HG02884 (cell line): Measurements from ENCODE around the gene FOXO4.

Experiments used
- ATAC-seq: cut with Tn5 transposase; IDR thresholded peaks from one replicate; pipeline ENCODE4 v1.9.1; 2021; ENCODE audit warnings: mild to moderate bottlenecking, moderate library complexity; ENCODE audit not compliant: unreplicated experiment

The FOXO4 gene

DNA sequence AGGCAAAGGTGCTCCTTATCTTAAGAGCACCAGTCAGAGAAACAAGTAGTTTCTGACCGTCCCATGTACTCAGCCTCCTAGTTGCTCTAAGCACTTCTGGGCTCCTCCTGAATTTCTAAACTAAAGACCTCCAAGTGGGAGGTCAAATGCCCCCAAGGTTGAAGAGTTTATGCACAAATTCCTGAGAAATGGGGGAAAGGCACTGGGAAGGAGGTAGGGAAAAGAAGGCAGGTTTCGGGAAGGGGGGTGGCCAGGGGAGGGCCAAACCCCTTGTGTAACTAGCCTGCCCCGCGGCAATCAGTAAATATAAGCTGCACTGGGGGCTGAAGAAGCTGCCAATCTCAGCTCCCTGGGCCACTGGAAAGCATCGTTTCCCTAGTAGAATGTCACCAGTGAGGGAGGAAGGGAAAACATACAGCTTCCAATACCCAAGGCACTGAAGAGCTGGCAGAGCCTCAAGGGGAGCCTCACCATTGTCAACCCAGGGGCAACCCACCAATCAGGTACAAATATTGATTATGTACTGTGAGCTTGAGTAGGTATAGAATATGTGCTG lies 3.4 kb downstream of the FOXO4 start:
- ATAC-seq: no peak

DNA sequence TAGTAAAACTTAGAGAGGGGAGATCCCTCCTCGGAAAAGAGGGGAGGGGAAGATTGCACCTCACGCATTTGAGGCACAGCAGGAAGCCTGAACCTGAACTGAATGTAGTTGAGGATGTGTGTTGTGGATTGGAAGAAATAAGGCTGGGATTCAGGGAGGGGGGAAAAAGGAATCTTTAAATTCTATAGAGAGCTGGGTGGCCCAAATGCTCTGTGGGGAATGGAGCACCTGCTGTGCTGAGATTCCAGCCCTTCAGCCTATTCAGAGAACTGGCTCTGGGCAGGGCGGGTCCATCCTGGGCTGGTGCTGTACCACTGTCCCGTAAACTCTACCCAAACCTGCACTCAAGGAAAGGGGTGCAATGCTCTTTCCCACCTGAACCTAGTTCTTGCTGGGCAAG lies 4.1 kb downstream of the FOXO4 start:
- no peak for ATAC-seq

DNA sequence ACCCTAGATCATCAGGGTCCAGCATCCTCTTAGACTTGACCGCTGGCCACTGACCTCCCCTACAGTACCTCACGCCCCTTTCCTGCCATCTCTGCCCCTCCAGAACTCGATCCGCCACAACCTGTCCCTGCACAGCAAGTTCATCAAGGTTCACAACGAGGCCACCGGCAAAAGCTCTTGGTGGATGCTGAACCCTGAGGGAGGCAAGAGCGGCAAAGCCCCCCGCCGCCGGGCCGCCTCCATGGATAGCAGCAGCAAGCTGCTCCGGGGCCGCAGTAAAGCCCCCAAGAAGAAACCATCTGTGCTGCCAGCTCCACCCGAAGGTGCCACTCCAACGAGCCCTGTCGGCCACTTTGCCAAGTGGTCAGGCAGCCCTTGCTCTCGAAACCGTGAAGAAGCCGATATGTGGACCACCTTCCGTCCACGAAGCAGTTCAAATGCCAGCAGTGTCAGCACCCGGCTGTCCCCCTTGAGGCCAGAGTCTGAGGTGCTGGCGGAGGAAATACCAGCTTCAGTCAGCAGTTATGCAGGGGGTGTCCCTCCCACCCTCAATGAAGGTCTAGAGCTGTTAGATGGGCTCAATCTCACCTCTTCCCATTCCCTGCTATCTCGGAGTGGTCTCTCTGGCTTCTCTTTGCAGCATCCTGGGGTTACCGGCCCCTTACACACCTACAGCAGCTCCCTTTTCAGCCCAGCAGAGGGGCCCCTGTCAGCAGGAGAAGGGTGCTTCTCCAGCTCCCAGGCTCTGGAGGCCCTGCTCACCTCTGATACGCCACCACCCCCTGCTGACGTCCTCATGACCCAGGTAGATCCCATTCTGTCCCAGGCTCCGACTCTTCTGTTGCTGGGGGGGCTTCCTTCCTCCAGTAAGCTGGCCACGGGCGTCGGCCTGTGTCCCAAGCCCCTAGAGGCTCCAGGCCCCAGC lies 5.2 kb downstream of the FOXO4 start:
- no peak for ATAC-seq

DNA sequence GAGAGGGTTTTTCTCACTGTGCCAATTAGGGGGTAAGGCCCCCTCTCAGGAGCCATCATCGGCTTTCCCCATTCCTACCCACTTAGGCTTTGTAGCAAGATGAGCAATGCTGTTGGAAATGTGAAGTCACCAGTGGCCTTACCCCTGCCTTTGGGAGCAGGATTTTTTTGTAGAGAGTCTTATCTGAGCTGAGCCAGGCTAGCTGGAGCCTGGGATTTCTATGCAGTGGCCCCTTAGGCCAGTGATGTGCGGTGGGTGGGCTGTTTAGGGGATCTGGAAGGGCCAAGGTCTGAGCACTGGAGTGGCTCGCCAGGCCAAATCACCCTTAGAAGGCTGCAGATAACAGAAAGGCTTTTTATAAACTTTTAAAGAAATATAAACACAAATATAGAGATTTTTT lies 6.6 kb downstream of the FOXO4 start:
- ATAC-seq: no peak

DNA sequence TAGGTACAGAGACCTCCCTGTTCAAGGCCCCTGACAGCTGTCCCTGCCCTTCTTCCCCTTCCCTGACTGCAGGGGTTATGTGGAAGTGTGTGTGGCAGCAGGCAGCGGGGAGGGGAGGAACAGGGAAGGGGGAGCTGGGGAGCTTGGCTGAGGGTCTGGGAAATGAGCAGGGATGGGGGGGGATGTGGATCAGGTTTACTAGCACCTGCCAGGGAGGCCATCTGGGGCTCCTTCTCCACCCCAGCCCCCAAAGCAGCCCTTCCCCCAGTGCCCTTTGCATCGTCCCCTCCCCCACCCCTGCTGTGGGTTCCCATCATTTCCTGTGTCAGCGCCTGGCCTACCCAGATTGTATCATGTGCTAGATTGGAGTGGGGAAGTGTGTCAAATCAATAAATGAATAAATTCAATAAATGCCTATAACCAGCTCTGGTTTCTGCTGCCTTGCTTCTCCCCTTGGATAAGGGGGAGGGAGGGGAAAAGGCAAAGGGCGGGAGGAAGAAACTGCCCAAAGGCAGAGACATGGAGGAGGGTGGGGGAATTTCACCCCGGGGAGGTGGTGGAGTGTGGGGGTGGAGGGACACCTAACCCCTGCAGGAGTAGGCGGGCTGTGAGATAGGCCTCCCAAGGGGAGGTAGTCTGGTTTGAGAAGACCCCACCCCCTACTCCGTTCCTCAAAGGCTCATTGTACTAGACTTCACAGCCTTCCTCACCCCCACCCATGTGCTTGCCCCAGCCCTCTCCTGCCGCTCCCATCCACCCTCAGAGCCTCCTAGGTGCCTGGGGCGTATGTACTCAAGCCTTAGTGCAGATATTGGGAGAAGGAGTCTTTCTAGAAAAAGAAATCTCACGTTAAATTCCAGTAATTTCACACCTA lies 7.7 kb downstream of the FOXO4 start:
- no peak for ATAC-seq

DNA sequence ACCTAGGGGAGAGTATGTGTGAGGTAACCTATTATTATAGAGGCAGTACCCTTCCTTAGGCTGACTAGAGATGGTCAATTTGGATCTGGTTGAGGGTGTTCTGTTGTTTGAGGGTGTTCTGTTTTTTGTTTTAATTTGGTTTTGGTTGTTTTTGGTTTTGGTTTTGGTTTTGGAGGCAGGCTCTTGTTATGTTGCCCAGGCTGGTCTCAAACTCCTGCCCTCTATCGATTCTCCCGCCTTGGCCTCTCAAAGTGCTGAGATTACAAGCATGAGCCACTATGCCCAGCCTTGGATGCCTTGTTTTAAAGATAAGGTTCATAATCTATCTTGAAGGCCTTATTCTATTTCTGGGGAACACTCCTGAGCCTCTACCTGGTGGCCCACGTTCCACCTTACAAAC lies 10.0 kb downstream of the FOXO4 start:
- no peak for ATAC-seq

DNA sequence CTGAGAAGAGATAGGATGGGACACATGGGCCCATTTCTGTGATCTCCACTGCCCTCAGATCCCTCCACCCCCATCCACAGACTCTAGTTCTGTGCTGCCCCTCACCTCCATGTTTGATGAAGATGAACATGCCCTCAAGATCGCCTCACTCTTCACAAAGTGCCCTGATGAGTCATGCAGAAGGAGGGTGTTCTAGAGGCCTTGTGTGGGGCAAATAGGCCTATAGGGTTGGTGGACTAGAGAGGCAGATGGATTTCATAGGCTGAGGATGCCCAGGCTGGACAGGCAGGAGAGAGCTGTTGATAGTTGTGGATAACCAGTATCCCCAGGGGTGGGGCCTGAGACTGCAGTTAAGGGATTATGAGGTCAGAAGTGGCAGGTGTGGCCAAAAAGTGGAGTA lies 10.8 kb downstream of the FOXO4 start, which contains the start of gene CXorf65:
Gene CXorf65, minus strand, starts transcription at position 314 of the 400 bp plus-strand sequence. Its CDS starts 184 bp downstream, at position 130.
- ATAC-seq: no peak

DNA sequence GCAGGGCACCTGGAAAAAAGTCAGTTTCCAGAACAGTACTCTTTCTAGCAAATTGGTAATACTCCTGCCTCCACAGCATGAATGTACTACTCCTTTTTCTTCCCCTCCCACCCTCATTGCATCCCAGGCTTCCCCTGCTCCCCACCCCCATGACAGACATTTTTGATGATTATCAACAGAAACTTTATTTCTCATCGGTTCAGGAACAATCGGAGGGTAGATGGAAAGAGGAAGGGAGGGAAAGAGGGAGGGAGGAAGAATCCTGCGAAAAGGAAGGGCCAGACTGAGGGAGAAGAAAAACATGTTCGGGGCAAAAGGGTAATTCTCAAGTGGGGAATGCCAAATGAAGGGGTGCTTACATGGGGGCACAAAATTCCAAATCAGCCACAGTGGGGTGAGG lies 11.6 kb downstream of the FOXO4 start:
- ATAC-seq: no peak

DNA sequence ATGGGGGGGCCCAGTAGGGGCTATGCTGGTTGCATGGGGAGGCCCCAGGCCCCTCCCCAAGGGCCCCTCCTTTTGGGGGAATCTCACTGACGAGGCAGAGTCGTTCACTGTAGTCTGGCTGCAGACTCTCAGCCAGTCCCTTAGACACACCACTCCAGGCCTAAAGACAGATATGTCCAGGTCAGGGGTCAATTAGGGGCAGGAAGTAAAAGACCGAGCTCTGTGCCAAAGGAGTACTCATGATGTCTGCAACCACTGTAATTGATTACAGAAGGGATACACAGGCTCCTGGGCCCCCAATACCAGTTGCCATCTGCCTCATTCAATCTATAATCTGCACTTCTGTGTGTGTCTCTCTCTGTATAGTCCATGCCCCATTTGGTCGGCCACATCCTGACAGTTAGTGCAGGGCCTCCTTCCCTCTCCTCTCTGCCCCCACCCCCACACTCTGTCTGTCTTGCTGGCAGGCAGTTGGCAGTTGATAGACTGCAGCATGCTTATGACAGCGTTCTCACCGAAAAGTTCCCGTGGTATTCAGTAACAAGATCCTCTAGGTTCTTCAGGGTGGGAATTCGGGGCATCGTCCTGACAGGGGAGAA lies 12.2 kb downstream of the FOXO4 start:
- ATAC-seq: no peak

DNA sequence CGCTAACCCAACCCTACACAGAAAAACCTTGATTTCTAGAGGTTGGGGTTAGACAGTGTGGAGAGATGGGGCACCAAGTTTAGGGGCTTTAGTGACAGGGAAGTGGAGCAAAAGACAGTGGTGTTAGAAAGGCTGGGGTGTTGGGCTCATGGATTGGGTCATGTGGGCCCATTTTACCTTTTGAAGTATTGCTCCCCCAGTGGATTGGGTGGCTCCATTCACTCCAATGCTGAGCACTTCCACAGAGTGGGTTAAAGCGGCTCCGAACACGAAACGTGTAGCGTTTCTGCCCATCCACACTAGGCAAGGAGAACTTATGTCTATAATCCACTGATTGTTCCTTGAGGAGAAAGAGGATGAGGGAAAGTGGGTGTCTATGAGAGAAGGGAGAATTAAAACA lies 13.4 kb downstream of the FOXO4 start:
- no peak for ATAC-seq

DNA sequence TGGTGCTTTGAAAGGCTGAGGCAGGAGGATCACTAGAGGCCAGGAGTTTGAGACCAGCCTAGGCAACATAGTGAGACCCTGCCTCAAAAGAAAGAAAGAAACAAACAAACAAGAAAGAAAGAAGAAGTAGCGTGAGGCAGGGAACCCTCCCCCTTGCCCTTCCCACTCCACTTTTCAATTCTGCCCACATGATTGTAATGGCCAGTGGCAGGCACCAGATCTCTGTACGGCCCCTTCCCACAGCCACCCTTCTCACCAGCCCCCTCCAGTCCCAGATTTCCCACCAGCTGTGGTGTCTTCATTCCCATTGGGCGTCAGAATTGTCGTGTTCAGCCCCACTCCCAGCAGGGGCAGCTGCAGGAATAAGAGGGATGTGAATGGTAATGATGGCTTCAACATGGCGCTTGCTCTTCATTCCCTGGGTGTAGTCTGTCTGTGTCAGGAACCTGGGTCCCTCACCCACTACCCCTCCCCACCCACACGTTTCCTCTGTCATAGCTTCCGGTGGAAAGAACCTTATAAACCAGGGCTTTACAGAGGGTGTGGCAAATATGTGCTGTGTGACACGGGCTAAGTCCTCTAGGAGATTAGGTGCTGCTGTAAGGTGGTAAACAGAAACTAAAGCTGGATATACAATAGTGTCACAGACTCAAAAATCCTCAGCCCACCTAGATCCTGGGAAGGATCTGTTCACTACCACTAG lies 15.6 kb downstream of the FOXO4 start, which contains the start of gene IL2RG:
Gene IL2RG, minus strand, starts transcription at position 437 of the 703 bp plus-strand sequence. Its CDS starts 38 bp downstream, at position 399.
- peak; percentile 90 for ATAC-seq

DNA sequence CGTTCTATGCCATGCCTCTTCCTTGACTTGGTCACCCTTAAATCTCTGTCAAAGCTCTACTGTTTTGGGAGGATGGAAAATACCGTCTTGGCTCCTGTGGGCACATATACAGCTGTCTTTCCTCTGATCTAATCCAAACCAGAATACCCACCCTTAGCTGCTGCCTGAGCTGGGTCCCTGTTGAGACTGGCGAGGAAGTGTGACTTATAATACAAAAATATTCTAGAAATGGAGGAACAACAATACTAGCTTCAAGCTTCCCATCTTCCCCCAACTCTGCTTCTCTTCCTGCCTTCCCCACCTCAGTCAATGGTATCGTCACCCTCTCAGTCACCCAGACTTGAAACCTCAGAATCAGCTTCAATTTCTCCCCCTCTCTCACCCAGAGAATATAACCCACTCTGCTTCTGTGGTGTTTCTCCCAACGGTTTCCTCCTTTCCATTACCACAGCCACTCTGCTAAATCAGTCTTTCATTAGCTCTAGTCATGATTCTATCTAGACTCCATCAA lies 16.3 kb downstream of the FOXO4 start:
- peak; percentile 33 for ATAC-seq

DNA sequence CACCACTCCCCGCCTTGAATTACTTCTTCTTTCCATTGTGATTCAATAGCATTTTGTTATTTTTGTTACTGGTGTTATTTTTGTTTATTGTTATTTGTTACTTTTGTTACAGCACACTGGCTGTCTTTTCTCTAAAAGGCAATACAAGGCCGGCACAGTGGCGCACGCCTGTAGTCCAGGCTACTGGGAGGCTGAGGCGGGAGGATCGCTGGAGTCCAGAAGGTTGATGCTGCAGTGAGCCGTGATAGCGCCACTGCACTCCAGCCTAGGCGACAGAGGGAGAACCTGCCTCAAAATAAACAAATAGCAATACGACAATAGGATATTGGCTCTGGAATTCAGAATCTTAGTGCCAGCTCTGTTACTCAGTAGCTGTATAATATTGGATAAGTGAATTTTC lies 21.7 kb downstream of the FOXO4 start:
- ATAC-seq: no peak

DNA sequence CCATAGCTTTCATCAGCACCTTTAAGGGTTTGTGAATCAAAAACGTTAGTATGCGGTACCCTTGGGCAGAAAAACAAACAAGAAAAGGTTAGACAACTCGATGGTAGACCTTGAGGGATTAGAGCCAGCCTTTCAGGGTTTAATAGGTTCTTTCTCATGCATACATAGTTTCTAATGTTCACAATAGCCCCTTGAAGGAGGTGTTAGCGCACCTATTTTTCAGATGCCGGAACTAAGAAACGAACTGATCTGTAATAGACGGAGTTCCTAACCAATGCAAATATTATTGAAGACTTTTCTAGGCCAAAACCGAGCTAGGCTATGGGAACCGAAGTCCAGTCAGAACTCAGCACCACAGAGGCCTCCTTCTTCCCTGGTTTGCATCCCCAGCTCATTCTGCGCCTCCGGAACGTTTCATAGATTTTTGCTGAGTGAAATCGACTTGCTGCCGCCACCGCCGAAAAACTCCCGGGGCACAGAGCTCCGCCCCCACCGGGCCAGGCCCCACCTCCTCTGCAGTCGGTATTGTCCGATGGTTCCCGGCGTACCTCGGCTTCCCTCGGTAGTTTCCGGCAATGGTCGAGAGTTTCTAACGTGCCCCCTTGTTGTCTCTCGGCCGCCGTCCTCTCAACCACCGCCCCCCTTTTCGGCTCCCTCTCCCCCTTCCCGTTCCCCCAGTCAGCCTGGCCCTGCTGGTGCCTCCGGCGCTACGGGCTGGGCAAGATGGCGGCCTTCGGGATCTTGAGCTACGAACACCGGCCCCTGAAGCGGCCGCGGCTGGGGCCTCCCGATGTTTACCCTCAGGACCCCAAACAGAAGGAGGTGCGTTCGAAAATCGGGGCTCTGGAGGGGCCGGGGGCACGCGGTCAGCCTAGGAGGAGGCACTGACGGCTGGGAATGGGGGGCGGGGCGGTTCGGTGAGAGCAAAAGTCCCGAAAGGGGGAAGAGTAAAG lies 22.7 kb downstream of the FOXO4 start, which contains the start of gene MED12:
Gene MED12, plus strand, starts transcription at position 565 of the 953 bp plus-strand sequence. Its CDS starts 159 bp downstream, at position 724.
- ATAC-seq: peak; percentile 87

DNA sequence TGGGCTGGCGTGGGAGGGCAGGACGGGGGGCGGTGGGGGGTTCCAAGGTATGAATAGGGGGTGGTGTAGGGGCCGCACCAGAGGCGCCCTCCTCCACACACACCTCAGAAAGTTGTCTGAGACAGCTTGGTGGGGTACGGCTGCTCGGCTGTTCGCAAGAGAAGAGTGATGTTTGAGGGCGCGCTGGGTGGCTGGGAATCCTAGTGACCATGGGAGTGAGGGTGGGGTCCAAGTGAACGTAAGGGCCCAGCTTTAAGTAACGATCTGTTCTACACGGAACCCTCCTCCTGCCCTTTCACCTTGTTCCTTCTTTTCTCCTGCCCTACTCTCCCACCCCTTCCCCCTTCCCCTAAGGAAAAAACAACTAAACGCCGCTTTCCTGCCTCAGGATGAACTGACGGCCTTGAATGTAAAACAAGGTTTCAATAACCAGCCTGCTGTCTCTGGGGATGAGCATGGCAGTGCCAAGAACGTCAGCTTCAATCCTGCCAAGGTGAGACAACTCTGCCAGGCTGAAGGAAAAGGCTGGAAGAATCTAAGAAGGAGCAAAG lies 23.4 kb downstream of the FOXO4 start:
- ATAC-seq: no peak

DNA sequence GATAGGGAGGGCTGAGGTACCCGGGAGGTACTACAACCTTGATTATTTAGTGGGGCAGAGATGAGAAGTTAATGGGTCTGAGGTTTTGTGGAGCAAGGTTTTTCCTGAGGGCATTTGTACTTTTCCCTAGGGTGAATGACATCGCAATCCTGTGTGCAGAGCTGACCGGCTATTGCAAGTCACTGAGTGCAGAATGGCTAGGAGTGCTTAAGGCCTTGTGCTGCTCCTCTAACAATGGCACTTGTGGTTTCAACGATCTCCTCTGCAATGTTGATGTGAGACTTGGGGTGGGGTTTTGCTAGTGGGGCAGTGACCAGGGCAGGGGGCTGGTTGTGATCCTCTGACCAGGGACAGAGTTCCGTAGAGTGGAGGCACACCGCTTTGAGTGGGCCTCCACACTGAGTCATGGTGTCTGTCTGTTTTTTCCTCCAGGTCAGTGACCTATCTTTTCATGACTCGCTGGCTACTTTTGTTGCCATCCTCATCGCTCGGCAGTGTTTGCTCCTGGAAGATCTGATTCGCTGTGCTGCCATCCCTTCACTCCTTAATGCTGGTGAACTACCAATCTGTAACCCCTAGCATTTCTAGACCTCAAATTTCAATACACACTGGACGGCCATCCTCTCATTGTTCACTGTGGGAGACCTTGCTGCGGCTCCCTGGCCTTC lies 32.6 kb downstream of the FOXO4 start:
- ATAC-seq: no peak

DNA sequence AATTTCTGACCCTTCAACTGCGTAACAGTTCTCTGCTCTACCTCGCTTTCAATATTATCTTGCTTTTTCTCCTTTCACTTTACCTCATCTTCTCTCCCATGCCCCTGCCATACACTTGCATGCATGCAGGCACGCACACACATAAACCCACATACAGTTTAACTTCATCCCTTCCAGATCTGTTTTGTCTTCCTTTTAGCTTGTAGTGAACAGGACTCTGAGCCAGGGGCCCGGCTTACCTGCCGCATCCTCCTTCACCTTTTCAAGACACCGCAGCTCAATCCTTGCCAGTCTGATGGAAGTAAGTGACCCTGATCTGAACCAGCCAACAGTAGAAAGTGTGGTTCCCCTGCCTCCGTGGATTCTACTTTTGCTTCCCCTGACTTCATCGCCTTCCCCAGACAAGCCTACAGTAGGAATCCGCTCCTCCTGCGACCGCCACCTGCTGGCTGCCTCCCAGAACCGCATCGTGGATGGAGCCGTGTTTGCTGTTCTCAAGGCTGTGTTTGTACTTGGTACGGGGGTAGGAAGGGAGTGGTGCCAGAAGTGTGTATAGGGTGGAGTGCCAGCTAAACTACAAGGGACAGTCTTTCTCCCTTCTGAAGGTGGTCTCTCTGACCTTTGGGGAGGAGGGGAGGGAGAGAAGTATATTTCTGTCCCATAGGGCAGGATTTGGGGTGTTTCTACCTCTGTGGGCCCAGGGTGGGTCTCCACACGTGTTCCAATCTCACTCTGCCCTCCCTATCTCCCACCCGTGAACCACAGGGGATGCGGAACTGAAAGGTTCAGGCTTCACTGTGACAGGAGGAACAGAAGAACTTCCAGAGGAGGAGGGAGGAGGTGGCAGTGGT lies 33.5 kb downstream of the FOXO4 start:
- peak; percentile 52 for ATAC-seq
